Measurements from ENCODE around the gene PIK3CA.
"Not testable (repeated sequence)": the region's sequence is repeated elsewhere in the genome, so short reads cannot be mapped to it uniquely, and the experiment has no call there.

PIK3CA gene

DNA sequence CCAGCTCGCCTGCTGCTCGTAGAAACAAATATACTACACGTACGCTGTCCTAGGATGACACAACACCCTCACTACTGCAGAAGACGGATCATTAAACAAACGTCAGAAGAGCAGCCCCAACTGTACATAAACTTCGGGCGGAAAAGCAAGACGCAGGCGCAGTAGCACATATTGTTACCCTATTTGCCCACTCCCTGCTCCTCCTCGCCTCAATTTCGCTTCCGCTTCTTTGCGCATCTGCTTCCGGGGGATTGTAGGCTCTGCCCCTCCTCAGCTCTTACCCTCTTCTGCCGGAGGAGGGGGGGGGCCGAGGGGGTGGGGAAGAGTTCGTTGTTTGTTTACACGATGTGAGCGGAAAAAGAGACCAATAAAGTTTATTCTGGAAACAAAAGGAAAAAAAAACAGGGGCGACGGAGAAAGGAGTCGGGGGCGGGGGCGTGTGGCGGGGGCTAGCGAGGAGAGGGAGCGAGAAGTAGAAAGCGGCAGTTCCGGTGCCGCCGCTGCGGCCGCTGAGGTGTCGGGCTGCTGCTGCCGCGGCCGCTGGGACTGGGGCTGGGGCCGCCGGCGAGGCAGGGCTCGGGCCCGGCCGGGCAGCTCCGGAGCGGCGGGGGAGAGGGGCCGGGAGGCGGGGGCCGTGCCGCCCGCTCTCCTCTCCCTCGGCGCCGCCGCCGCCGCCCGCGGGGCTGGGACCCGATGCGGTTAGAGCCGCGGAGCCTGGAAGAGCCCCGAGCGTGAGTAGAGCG is at the start of gene PIK3CA:
PIK3CA (plus strand) TSS at position 485 of the 743 bp plus-strand sequence. CDS start 50,469 bp downstream, outside the sequence.
- peak; percentile 86 for DNase-seq (ENCODE audit: low read depth)

GRCh38 chr3:179098388-179099077 is 49.6 kb upstream of the PIK3CA start:
- DNase-seq (ENCODE audit: low read depth): no peak

DNA sequence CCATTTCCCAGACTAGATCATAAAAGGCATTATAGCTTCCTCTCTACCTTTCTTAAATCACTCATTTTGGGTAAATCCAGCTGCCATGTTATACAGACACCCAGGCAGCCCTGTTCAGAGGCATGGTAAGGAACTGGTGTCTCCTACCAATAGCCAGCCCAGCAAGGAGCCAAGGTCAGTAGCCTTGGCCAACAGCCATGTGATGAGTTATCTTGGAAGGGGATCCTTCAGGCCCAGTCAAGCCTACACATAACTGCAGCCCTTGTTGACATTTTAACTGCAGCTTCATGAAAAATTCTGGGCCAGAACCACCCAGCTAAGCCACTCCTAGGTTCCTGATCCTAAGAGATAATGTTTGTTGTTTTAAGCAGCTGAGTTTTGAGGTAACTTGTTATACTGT is 47.5 kb upstream of the PIK3CA start:
- no peak for DNase-seq (ENCODE audit: low read depth)

DNA sequence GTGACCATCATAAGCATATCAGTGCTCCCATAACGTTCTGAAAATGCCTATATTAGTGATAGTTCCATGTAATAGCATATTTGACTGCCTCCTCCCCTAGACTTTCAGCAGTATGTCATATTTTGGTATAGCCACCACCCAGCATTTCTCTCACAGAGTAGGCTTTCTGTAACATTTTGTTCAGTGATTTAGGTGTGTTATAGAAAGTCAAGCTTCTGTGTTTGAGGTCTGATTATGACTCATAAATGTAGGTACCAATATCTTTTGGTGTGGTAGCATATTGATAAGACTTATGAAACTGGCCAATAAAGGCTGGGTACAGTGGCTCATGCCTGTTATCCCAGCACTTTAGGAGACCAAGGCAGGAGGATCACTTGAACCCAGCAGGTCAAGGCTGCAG is 42.3 kb upstream of the PIK3CA start:
- DNase-seq (ENCODE audit: low read depth): no peak

- no peak for DNase-seq (ENCODE audit: low read depth)
Measured at GRCh38 chr3:179107617-179108016, 40.5 kb upstream of the PIK3CA start.

DNA sequence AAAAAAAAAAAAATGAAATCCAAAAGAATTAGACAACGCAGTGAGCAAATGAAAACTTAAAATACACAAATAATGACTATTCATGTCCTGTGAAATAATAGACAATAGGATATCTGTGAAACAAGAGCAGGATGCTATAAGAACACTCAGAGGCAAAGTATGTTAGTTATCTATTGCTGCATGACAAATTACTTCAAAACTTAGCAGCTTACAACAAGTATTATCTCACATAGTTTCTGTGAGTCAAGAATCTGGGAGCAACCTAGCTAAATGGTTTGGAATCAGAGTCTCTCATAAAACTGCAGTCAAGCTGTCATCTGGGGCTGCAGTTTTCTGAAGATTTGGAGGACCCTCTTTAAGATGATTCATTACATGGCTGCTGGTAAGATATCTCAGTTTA is 40.1 kb upstream of the PIK3CA start:
- no peak for DNase-seq (ENCODE audit: low read depth)

GRCh38 chr3:179113903-179114302 is 34.3 kb upstream of the PIK3CA start:
- DNase-seq (ENCODE audit: low read depth): no peak

DNA sequence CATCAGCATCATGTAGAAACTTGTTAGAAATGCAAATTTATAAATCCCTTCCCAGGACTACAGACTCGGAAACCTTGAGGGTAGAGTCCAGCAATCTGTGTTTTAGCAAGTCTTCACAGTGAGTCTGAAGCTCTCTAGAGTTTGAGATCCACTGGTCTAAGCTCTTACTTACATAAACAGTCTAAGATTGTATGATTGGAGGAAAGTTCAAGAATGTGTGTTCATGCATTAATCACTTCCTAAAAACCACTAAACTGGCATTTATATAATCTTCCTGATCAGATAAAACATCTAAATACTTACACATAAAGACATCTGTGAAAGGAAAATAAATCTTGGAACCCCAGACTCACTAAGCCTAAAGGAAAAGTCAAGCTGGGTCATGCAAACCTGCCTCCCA is 32.7 kb upstream of the PIK3CA start:
- not testable (repeated sequence) for DNase-seq (ENCODE audit: low read depth)

GRCh38 chr3:179116816-179117215 is 31.3 kb upstream of the PIK3CA start:
- no peak for DNase-seq (ENCODE audit: low read depth)

- DNase-seq (ENCODE audit: low read depth): not testable (repeated sequence)
Measured at GRCh38 chr3:179132191-179132890, 15.8 kb upstream of the PIK3CA start.

- DNase-seq (ENCODE audit: low read depth): no peak
Measured at GRCh38 chr3:179133575-179133974, 14.6 kb upstream of the PIK3CA start.

GRCh38 chr3:179136195-179136594 is 12.0 kb upstream of the PIK3CA start:
- no peak for DNase-seq (ENCODE audit: low read depth)

DNA sequence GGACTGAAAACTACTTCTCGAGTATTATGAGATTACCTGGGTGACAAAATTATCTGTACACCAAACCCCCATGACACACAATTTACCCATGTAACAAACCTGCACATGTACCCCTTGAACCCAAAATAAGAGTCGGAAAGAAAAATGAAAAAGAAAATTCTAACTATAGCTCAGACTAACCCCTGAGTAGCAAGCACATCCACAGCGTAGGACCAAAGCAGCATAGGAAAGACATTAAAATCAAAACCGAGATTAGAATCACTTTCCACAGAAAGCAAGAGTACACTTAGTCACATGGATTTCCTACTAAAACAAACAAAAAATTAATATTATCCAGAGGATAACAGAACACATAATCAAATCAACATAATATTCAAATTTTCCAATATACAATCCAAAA is 6.3 kb upstream of the PIK3CA start:
- no peak for DNase-seq (ENCODE audit: low read depth)

DNA sequence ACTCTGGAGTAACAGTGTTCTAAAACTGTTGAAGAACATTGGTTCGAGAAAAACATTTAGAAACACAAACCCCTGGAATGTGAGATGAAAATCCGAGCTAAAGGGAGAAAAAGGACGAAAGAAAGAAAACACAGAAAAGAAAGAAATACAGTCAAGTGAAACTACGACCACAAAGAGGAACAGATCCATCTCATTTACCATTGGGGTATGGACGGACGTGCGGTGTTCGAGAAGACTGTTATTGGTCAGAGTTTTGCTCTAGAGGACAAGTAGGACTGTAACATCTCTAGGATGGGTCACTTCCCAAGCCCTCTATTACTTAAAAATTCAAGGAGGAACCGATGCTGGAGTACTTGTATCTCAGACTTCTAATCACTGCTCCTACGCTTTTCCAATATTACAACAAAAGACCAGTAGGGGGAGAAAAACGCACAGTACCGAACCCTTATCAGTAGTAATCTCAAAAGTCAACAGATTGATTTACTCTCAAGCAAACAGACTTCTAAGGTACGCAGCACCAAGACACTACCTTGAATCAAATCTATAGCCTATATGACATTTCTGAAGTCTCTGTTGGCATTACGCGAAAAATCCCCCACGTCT is 1.1 kb upstream of the PIK3CA start:
- DNase-seq (ENCODE audit: low read depth): no peak

- peak; percentile 49 for DNase-seq (ENCODE audit: low read depth)
Measured at GRCh38 chr3:179147514-179147872, 664 bp upstream of the PIK3CA start.

DNA sequence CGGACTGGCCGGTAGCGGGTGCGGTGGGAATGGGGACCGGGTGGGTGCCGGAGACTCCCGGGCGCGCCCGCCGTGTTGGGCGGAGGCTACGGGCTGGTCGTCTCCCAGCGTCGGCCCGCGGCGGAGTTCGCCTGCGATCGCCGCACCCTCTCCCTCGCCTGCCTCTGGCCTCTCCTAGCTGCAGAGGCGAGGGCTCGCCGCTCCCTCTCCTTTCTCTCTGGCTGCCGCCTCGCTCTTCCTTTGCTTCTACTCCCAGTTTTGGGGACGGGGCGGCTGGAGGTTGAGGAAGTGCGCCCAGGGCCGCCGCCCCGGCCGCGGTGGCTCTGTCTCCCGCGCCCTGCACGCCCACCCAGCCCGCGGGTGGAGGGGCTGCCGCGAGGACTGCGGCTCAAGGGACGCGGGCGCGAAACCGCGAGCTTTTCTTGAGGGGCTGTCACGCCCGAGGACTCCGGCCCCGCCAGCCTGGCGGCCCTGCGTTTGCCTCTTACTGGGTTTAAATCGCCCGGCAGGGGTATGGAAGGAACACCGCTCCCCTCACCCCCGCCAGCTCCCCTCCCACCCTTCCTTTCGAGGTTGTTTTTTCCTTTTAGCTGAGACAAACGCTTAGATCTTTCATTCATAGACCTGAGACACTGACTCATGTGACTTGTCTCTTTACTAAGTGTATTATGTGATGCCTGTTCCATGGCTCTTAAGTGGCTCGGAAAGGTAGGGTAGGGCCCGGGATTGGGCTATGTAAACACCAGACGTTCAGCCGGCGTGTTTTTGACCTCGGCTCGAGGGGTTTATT is 654 bp downstream of the PIK3CA start:
- peak; percentile 14 for DNase-seq (ENCODE audit: low read depth)

DNA sequence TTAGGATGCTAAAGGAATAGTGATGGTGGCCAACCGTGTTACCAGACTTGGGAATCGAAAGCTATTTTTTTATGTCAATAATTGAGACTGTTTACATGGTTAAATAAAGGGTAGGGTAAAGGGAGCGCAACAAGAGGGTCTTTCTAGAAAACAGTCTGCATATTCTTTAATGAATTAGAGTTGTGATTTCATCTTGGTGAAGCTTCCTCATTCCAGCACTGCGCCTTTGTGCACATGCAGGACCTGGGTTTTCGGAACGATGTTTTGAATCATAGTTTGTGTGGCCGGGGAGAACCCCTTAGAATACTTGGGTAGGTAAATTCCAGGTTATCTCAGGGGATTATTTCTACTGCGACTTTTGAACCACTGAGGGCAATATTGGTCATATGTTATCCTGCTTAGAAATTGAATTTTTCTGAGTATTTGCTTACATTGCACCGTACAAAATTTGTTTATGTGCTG is 1.3 kb downstream of the PIK3CA start:
- DNase-seq (ENCODE audit: low read depth): no peak

GRCh38 chr3:179149951-179150350 is 1.8 kb downstream of the PIK3CA start:
- no peak for DNase-seq (ENCODE audit: low read depth)

GRCh38 chr3:179150610-179151009 is 2.5 kb downstream of the PIK3CA start:
- no peak for DNase-seq (ENCODE audit: low read depth)

- DNase-seq (ENCODE audit: low read depth): no peak
Measured at GRCh38 chr3:179151474-179151873, 3.3 kb downstream of the PIK3CA start.

DNA sequence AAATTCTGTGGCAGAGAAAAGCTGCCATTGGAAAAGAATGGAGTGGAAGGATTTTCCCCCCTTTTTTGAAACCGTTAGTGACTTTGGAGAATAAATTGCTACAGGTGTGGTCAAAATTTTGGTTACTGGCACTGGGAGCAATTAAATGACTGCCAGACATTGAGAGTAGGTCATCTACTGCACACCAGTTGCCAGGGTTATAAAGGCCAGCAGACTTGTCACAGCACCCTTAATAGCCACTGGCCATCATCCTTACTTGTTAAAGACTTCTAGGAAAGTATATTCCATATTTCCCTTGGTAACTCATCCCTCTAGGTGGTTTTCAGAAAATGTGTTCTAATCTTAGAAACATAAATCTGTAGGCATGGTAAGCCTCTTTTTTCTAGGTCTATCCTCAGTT is 8.0 kb downstream of the PIK3CA start:
- DNase-seq (ENCODE audit: low read depth): no peak

GRCh38 chr3:179156775-179157174 is 8.6 kb downstream of the PIK3CA start:
- no peak for DNase-seq (ENCODE audit: low read depth)

Measured in stimulated activated CD8-positive, alpha-beta memory T cell treated with anti-CD3 and anti-CD28 coated beads, Interleukin-7, amount 100 ng/mL, for 24 hours (primary cell).